Measurements from ENCODE around the gene GDF7.

GDF7 gene

GRCh38 chr2:20646446-20646845 lies 20.5 kb upstream of the GDF7 start:
- TF ChIP-seq CREB1 (IDR thresholded peaks at IDR 0.05; ENCODE audit: low read depth) = no peak
- no peak for TF ChIP-seq USF1 (IDR thresholded peaks at IDR 0.05)
- no peak for TF ChIP-seq MAX (IDR thresholded peaks at IDR 0.05)
- TF ChIP-seq CEBPB (IDR thresholded peaks at IDR 0.05) = no peak
- no peak for TF ChIP-seq EP300 (IDR thresholded peaks at IDR 0.05; ENCODE audit: borderline replicate concordance)
- no peak for TF ChIP-seq FOXM1 (IDR thresholded peaks at IDR 0.05; ENCODE audit: borderline replicate concordance, low read depth)
- TF ChIP-seq REST (IDR thresholded peaks at IDR 0.05; ENCODE audit: low read depth) = no peak
- TF ChIP-seq EGR1 (IDR thresholded peaks at IDR 0.05) = no peak
- TF ChIP-seq YY1 (IDR thresholded peaks at IDR 0.05; ENCODE audit: low read depth) = no peak
- TF ChIP-seq NFIC (IDR thresholded peaks at IDR 0.05) = no peak
- no peak for TF ChIP-seq TAF1 (IDR thresholded peaks at IDR 0.05; ENCODE audit: low read depth)

- TF ChIP-seq FOXM1 (IDR thresholded peaks at IDR 0.05; ENCODE audit: borderline replicate concordance, low read depth) (no peak), CEBPB (IDR thresholded peaks at IDR 0.05) (no peak), EP300 (IDR thresholded peaks at IDR 0.05; ENCODE audit: borderline replicate concordance) (no peak), CREB1 (IDR thresholded peaks at IDR 0.05; ENCODE audit: low read depth) (no peak), MAX (IDR thresholded peaks at IDR 0.05) (no peak)
Measured at GRCh38 chr2:20647211-20647610, 19.7 kb upstream of the GDF7 start.

GRCh38 chr2:20647738-20648137 lies 19.2 kb upstream of the GDF7 start:
- TF ChIP-seq REST (IDR thresholded peaks at IDR 0.05; ENCODE audit: low read depth) (no peak), MAX (IDR thresholded peaks at IDR 0.05) (no peak), TEAD4 (IDR thresholded peaks at IDR 0.05) (no peak), CEBPB (IDR thresholded peaks at IDR 0.05) (no peak), NFIC (IDR thresholded peaks at IDR 0.05) (no peak)

- TF ChIP-seq YY1 (IDR thresholded peaks at IDR 0.05; ENCODE audit: low read depth) = no peak
- TF ChIP-seq EP300 (IDR thresholded peaks at IDR 0.05; ENCODE audit: borderline replicate concordance) = no peak
- TF ChIP-seq CREB1 (IDR thresholded peaks at IDR 0.05; ENCODE audit: low read depth) = no peak
- no peak for TF ChIP-seq RAD21 (IDR thresholded peaks at IDR 0.05; ENCODE audit: low read depth)
- TF ChIP-seq ZBTB7A (IDR thresholded peaks at IDR 0.05; ENCODE audit: low read depth) = no peak
- no peak for TF ChIP-seq TEAD4 (IDR thresholded peaks at IDR 0.05)
- TF ChIP-seq USF1 (IDR thresholded peaks at IDR 0.05) = no peak
- no peak for TF ChIP-seq NFIC (IDR thresholded peaks at IDR 0.05)
- TF ChIP-seq FOXM1 (IDR thresholded peaks at IDR 0.05; ENCODE audit: borderline replicate concordance, low read depth) = no peak
- no peak for TF ChIP-seq MAX (IDR thresholded peaks at IDR 0.05)
- no peak for TF ChIP-seq REST (IDR thresholded peaks at IDR 0.05; ENCODE audit: low read depth)
- TF ChIP-seq TAF1 (IDR thresholded peaks at IDR 0.05; ENCODE audit: low read depth) = no peak
- no peak for TF ChIP-seq EGR1 (IDR thresholded peaks at IDR 0.05)
- TF ChIP-seq CEBPB (IDR thresholded peaks at IDR 0.05) = no peak
Measured at GRCh38 chr2:20648206-20648605, 18.7 kb upstream of the GDF7 start.

- TF ChIP-seq MAX (IDR thresholded peaks at IDR 0.05) = no peak
- TF ChIP-seq EGR1 (IDR thresholded peaks at IDR 0.05) = no peak
- no peak for TF ChIP-seq TCF12 (IDR thresholded peaks at IDR 0.05; ENCODE audit: low read depth)
- no peak for TF ChIP-seq ZBTB7A (IDR thresholded peaks at IDR 0.05; ENCODE audit: low read depth)
- TF ChIP-seq RAD21 (IDR thresholded peaks at IDR 0.05; ENCODE audit: low read depth) = no peak
- TF ChIP-seq REST (IDR thresholded peaks at IDR 0.05; ENCODE audit: low read depth) = no peak
- TF ChIP-seq FOXM1 (IDR thresholded peaks at IDR 0.05; ENCODE audit: borderline replicate concordance, low read depth) = no peak
Measured at GRCh38 chr2:20648831-20649230, 18.1 kb upstream of the GDF7 start.

All from Ishikawa (cell line).